HCT116 (cell line): Measurements from ENCODE around the gene ZNF8. TPM values are rescaled to one million over a fixed set of nuclear protein-coding genes. Genes with fewer than 3 reads are reported as not detected.

Source experiments
- ATAC-seq: fragments of 200-7000 bp; cut with Tn5 transposase; 2 replicates; pipeline ENCODE4 v1.9.1; 2020; ENCODE audit warnings: mild to moderate bottlenecking, moderate library complexity
- BruUV-seq: library from RNA; stranded (reverse); fragments of 400-500 nt; replicated peaks from 2 replicates; lab custom pipeline; 2021; lab: Mats Ljungman, UMichigan
- CTCF ChIA-PET: fragments of 300-600 bp; sonication (Branson Sonifier 250); formaldehyde crosslinking; loops from one replicate; lab custom pipeline; 2021; ENCODE audit warnings: antibody characterized with exemption; lab: Charles Lee
- POLR2A ChIA-PET: fragments of 300-600, 350-600 bp; sonication (Branson Sonifier 250); formaldehyde crosslinking; loops from one replicate; lab custom pipeline; 2021; ENCODE audit warnings: antibody characterized with exemption; lab: Charles Lee
- RAD21 ChIA-PET, 2 experiments: fragments of 300-600 bp; sonication (Branson Sonifier 250); formaldehyde crosslinking; loops; one replicate each; lab custom pipeline; 2023; ENCODE audit warnings: low total read pairs in 2 of 2; ENCODE audit not compliant: uncharacterized antibody in 2 of 2, unreplicated experiment in 2 of 2, low non-redundant PET in 1 of 2; lab: Charles Lee
- DNase-seq: peaks from one replicate; pipeline ENCODE4 v3.0.0-alpha.2; 2010; ENCODE audit warnings: low read depth, low spot score
- H2AFZ ChIP-seq: fragments of 200-600 bp; shearing (Covaris generic), sonication (generic); 2 replicates; pipeline ENCODE4 v1.6.1; 2017; ENCODE audit warnings: low read depth, mixed run types, mixed read lengths, antibody characterized with exemption, low read length; ENCODE audit not compliant: poor library complexity, severe bottlenecking
- H3K27ac ChIP-seq: 2 replicates; pipeline ENCODE4 v1.5.1; 2012; ENCODE audit warnings: low read depth, low read length
- H3K27me3 ChIP-seq: fragments of 200-600 bp; sonication (generic); 2 replicates; pipeline ENCODE4 v1.6.1; 2016; ENCODE audit warnings: mixed run types, low read length, mixed read lengths; ENCODE audit not compliant: insufficient read depth
- H3K36me3 ChIP-seq, 2 experiments: fragments of 200-500 bp in 1 of 2; fragments of 200-600 bp in 1 of 2; sonication (Bioruptor generic) in 1 of 2; sonication (generic) in 1 of 2; 2 replicates each; pipeline versions ENCODE4 v1.5.1 to v1.6.1; 2014 to 2016; ENCODE audit warnings: low read length in 2 of 2, inconsistent platforms in 1 of 2, mixed read lengths in 1 of 2, mixed run types in 1 of 2; ENCODE audit not compliant: insufficient read depth in 2 of 2, control insufficient read depth in 1 of 2
- H3K4me1 ChIP-seq, 2 experiments: fragments of 200-600 bp in 1 of 2; sonication (generic) in 1 of 2; 2 replicates each; pipeline versions ENCODE4 v1.5.1 to v1.6.1; 2012 to 2017; ENCODE audit warnings: low read length in 2 of 2, inconsistent platforms in 1 of 2, mild to moderate bottlenecking in 1 of 2, mixed read lengths in 1 of 2, mixed run types in 1 of 2, moderate library complexity in 1 of 2; ENCODE audit not compliant: insufficient read depth in 2 of 2, control insufficient read depth in 1 of 2
- H3K4me2 ChIP-seq: fragments of 200-600 bp; sonication (generic); 2 replicates; pipeline ENCODE4 v1.6.1; 2017; ENCODE audit warnings: mixed run types, low read length, mixed read lengths
- H3K4me3 ChIP-seq, 2 experiments: fragments of 200-600 bp in 1 of 2; sonication (generic) in 1 of 2; replicated peaks in 1 of 2; 2 replicates each; pipeline ENCODE4 v1.5.1; 2011 to 2016; ENCODE audit warnings: low read length in 2 of 2, control low read depth in 1 of 2, low read depth in 1 of 2, mild to moderate bottlenecking in 1 of 2, mixed read lengths in 1 of 2, mixed run types in 1 of 2
- H3K79me2 ChIP-seq: fragments of 200-600 bp; sonication (generic); 2 replicates; pipeline ENCODE4 v1.6.1; 2017; ENCODE audit warnings: mild to moderate bottlenecking, mixed run types, low read length, moderate library complexity, mixed read lengths; ENCODE audit not compliant: insufficient read depth
- H3K9ac ChIP-seq: fragments of 200-600 bp; sonication (generic); 2 replicates; pipeline ENCODE4 v1.6.1; 2016; ENCODE audit warnings: low read length, mixed read lengths
- H3K9me2 ChIP-seq: fragments of 200-600 bp; sonication (generic), shearing (Covaris generic); 2 replicates; pipeline ENCODE4 v1.6.1; 2017; ENCODE audit warnings: mixed run types, mild to moderate bottlenecking, moderate library complexity; ENCODE audit not compliant: insufficient read depth
- H3K9me3 ChIP-seq, 2 experiments: fragments of 200-500 bp in 1 of 2; fragments of 200-600 bp in 1 of 2; sonication (Bioruptor generic) in 1 of 2; sonication (generic) in 1 of 2; 2 replicates each; pipeline ENCODE4 v1.6.1; 2014 to 2017; ENCODE audit warnings: low read length in 2 of 2, mixed read lengths in 2 of 2, inconsistent platforms in 1 of 2, low read depth in 1 of 2, mild to moderate bottlenecking in 1 of 2, mixed run types in 1 of 2, moderate library complexity in 1 of 2; ENCODE audit not compliant: control insufficient read depth in 1 of 2, insufficient read depth in 1 of 2
- H4K20me1 ChIP-seq: fragments of 200-600 bp; sonication (generic), shearing (Covaris generic); 2 replicates; pipeline ENCODE4 v1.6.1; 2017; ENCODE audit warnings: mixed run types, mild to moderate bottlenecking, moderate library complexity; ENCODE audit not compliant: insufficient read depth
- CBX3 ChIP-seq: IDR thresholded peaks from 2 replicates; pipeline ENCODE4 v1.6.1; 2012; ENCODE audit warnings: low read depth
- CEBPB ChIP-seq: IDR thresholded peaks from 2 replicates; pipeline ENCODE4 v1.6.1; 2012; ENCODE audit warnings: low read depth
- CTCF ChIP-seq, 3 experiments: fragments of 200-600 bp in 1 of 3; sonication (generic) in 1 of 3; IDR thresholded peaks in 2 of 3; conservative IDR thresholded peaks in 1 of 3; 2 replicates each; pipeline ENCODE4 v1.5.1; 2012 to 2017; ENCODE audit warnings: low read depth in 2 of 3, low read length in 2 of 3, antibody characterized with exemption in 1 of 3, borderline replicate concordance in 1 of 3, control low read depth in 1 of 3, mild to moderate bottlenecking in 1 of 3, mixed read lengths in 1 of 3, mixed run types in 1 of 3, moderate library complexity in 1 of 3; ENCODE audit not compliant: insufficient read depth in 1 of 3
- EGR1 ChIP-seq: IDR thresholded peaks from 2 replicates; pipeline ENCODE4 v1.6.1; 2012; ENCODE audit warnings: low read depth
- ELF1 ChIP-seq: IDR thresholded peaks from 2 replicates; pipeline ENCODE4 v1.6.1; 2012; ENCODE audit warnings: low read depth, borderline replicate concordance
- EZH2 ChIP-seq: fragments of 200-600 bp; sonication (generic); IDR thresholded peaks from 2 replicates; pipeline ENCODE4 v1.6.1; 2017; ENCODE audit warnings: antibody characterized with exemption, mixed run types
- EZH2phosphoT487 ChIP-seq: fragments of 200-600 bp; IDR thresholded peaks from 2 replicates; pipeline ENCODE4 v1.6.1; 2018; ENCODE audit warnings: antibody characterized with exemption, borderline replicate concordance
- FOSL1 ChIP-seq: IDR thresholded peaks from 2 replicates; pipeline ENCODE4 v1.6.1; 2012; ENCODE audit warnings: low read depth
- JUND ChIP-seq: IDR thresholded peaks from 2 replicates; pipeline ENCODE4 v1.6.1; 2012
- POLR2AphosphoS5 ChIP-seq: IDR thresholded peaks from 2 replicates; pipeline ENCODE4 v1.6.1; 2011; ENCODE audit warnings: mild to moderate bottlenecking, low read depth, low read length, moderate library complexity
- TCF7L2 ChIP-seq: IDR thresholded peaks from 2 replicates; pipeline ENCODE4 v1.7.0; 2011; ENCODE audit warnings: borderline replicate concordance, inconsistent platforms; ENCODE audit not compliant: insufficient read depth, insufficient read length; ENCODE audit errors: extremely low read depth
- YY1 ChIP-seq: IDR thresholded peaks from 2 replicates; pipeline ENCODE4 v1.6.1; 2011; ENCODE audit warnings: low read length, low read depth, moderate library complexity, mild to moderate bottlenecking; ENCODE audit not compliant: insufficient replicate concordance; ENCODE audit errors: extremely low read depth
- ZFX ChIP-seq: fragments of 450-650 bp; IDR thresholded peaks from 2 replicates; pipeline ENCODE4 v1.6.1; 2017
- ZNF274 ChIP-seq: fragments of 200-500 bp; sonication (Bioruptor generic); IDR thresholded peaks from 2 replicates; pipeline ENCODE4 v1.6.1; 2014; ENCODE audit warnings: mild to moderate bottlenecking, low read depth, low read length, inconsistent platforms
- intact Hi-C: fragments of 100-400 bp; cut with micrococcal nuclease; formaldehyde crosslinking; loops from 2 replicates; pipeline ENCODE4 v1.10.0; 2022
- total RNA-seq: library from RNA; stranded (reverse); gene quantifications from one replicate; pipeline ENCODE4 v1.2.1, GENCODE V29; 2021; ENCODE audit not compliant: unreplicated experiment
- TF ChIP-seq, protein P1 (sequence below): IDR thresholded peaks from 2 replicates; pipeline ENCODE4 v1.6.1; 2012; ENCODE audit warnings: low read depth

Gene ZNF8
- total RNA-seq, 1 experiment from 2014 or later, result 6.4 TPM

DNA sequence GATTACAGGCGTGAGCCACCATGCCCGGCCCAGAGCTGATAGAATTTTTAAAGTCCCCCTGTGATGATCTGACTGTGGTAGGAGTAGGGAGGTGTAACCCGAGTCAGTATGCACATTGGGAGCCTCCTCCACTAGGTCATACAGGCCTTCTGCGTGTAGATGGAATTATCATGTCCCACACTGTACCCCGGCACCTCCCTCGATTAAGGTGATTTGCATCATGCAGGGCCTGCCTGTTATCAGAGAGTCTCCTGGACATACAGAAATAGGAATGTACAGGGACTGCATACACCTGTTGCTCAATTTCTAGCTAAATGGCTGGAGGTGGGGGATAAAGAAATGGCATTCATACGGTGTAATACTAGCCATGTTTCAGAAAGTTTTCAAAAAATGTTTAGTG, 25.5 kb downstream of the ZNF8 start:
- BruUV-seq, result no TSS peak
- CTCF ChIA-PET, result no interaction called here
- H3K9me3 ChIP-seq, result no peaks in the 10 kb centered on the region; a peak in 1 of 4 replicates

More for the DNA sequence above, 25.5 kb downstream of the ZNF8 start:
- Histone ChIP-seq H3K9me2 (no peaks in the 10 kb centered on the region), H3K4me1 (peaks cover 5 to 15% of the 10 kb centered on the region in 2 experiments; a peak in 3 of 4 replicates), H2AFZ (no peak overlapping the region), H3K4me3 (peak overlapping the region in 1 of 2 experiments; percentile 93; a peak in 1 of 4 replicates), H3K27me3 (no peaks in the 10 kb centered on the region), H3K9ac (no peak overlapping the region), H3K27ac (0 out of 2 replicates have a peak overlapping the region, but pooled peaks have one; percentile 11), H3K36me3 (peaks cover 15 to 37% of the 10 kb centered on the region in 2 experiments), H3K4me2 (peak overlapping the region; percentile 80; the same call in 1 of the 2 replicates), H4K20me1 (no peaks in the 10 kb centered on the region), H3K79me2 (peaks cover 38% of the 10 kb centered on the region)
- RAD21 ChIA-PET, result no interaction called here
- intact Hi-C loops, result no loop called here
- TF ChIP-seq, protein P1, sequence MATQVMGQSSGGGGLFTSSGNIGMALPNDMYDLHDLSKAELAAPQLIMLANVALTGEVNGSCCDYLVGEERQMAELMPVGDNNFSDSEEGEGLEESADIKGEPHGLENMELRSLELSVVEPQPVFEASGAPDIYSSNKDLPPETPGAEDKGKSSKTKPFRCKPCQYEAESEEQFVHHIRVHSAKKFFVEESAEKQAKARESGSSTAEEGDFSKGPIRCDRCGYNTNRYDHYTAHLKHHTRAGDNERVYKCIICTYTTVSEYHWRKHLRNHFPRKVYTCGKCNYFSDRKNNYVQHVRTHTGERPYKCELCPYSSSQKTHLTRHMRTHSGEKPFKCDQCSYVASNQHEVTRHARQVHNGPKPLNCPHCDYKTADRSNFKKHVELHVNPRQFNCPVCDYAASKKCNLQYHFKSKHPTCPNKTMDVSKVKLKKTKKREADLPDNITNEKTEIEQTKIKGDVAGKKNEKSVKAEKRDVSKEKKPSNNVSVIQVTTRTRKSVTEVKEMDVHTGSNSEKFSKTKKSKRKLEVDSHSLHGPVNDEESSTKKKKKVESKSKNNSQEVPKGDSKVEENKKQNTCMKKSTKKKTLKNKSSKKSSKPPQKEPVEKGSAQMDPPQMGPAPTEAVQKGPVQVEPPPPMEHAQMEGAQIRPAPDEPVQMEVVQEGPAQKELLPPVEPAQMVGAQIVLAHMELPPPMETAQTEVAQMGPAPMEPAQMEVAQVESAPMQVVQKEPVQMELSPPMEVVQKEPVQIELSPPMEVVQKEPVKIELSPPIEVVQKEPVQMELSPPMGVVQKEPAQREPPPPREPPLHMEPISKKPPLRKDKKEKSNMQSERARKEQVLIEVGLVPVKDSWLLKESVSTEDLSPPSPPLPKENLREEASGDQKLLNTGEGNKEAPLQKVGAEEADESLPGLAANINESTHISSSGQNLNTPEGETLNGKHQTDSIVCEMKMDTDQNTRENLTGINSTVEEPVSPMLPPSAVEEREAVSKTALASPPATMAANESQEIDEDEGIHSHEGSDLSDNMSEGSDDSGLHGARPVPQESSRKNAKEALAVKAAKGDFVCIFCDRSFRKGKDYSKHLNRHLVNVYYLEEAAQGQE, result no peak
- TF ChIP-seq POLR2AphosphoS5 (no peak), EZH2phosphoT487 (no peak), CEBPB (no peak), CBX3 (no peak), FOSL1 (no peak), ZFX (no peak), CTCF (IDR thresholded peaks at IDR 0.05 in 2 of 3, conservative IDR thresholded peaks at IDR 0.05 in 1 of 3; ENCODE audit: borderline replicate concordance in 1 of 3, insufficient read depth in 1 of 3, low read depth in 2 of 3, low read length in 2 of 3) (no peak), EGR1 (no peak), TCF7L2 (no peak), EZH2 (no peak), YY1 (no peak), JUND (no peak), ZNF274 (no peak), ELF1 (no peak)
- DNase-seq, result no peak
- POLR2A ChIA-PET, result no interaction called here
- ATAC-seq, result no peak
